ENCODE data around the gene TRPM4. TPM values are rescaled to one million over a fixed set of nuclear protein-coding genes. Genes with fewer than 3 reads are reported as not detected.
"Not testable (repeated sequence)": the region's sequence is repeated elsewhere in the genome, so short reads cannot be mapped to it uniquely, and the experiment has no call there.

Gene TRPM4
- polyA plus RNA-seq, 1 of the 3 experiments (the other 2 are of a cell fraction) = 20.6 TPM

DNA sequence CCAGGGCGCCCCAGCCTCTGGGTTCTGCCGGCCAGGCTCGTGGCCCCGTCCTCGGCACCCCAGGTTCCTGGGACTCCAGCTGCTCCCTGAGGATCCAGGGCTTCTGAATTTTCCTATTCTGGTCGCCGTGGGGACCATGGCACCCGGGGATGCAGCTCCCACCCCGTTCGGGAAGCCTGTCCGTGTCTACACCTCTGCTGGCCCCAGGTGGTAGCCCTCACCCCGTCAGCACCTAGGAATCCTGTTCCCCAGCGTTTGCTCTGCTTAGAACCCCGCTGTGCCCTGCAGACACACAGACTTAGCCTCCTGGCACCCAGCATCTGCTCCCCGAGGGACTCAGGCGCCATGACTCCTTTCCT, 37.3 kb upstream of the TRPM4 start:
- ChIA-PET POLR2A (interaction anchor here (0.6 to 0.8 kb wide), 3 partner anchors 10 to 29 kb away, joined by 3 read pairs; no protein-coding TSS in a partner anchor), CTCF (interaction anchor here (1.3 to 3.3 kb wide), 6 partner anchors 15 to 105 kb away, joined by 5 to 22 read pairs (median 9); no protein-coding TSS in a partner anchor)
- WGBS (ENCODE audit: low lambda C conversion rate) = 28% methylated on average over 8 of the region's 16 CpGs
- no peaks in the 10 kb centered on the region for H3K79me2 ChIP-seq (ENCODE audit: insufficient read depth)
- no peak for DNase-seq
- no peak overlapping the region for H3K27ac ChIP-seq (ENCODE audit: low read depth in 2 of 2, low read length in 1 of 2)
- H3K4me3 ChIP-seq (ENCODE audit: low read depth in 2 of 2, low read length in 1 of 2) = peak overlapping the region; percentile 48 to 69
- H3K4me1 ChIP-seq (ENCODE audit: control insufficient read depth in 1 of 2, insufficient read depth in 2 of 2, low read depth in 1 of 2, low read length in 1 of 2) = peaks cover 5 to 17% of the 10 kb centered on the region in 2 experiments; a peak in 1 of 4 replicates
- no peaks in the 10 kb centered on the region for H3K9me3 ChIP-seq
- TF ChIP-seq IRF3 (IDR thresholded peaks at IDR 0.05; ENCODE audit: low read depth, low read length) (no peak), EP300 (IDR thresholded peaks at IDR 0.05; ENCODE audit: borderline replicate concordance in 1 of 2, low read depth in 1 of 2, low read length in 1 of 2) (no peak)
- no peak overlapping the region for H2AFZ ChIP-seq (ENCODE audit: low read depth)
- H3K36me3 ChIP-seq (replicated peaks in 1 of 2; ENCODE audit: control insufficient read depth in 1 of 2, insufficient read depth in 2 of 2, low read length in 1 of 2) = no peaks in the 10 kb centered on the region
- no peaks in the 10 kb centered on the region for H3K9me2 ChIP-seq
- no peaks in the 10 kb centered on the region for H4K20me1 ChIP-seq (ENCODE audit: insufficient read depth)
- peaks cover 12% of the 10 kb centered on the region for H3F3A ChIP-seq (replicated peaks; ENCODE audit: insufficient read depth)
- H3K27me3 ChIP-seq (ENCODE audit: insufficient read depth) = no peaks in the 10 kb centered on the region
- H3K4me2 ChIP-seq = peak overlapping the region; percentile 98; the same call in 1 of the 2 replicates
- no peak overlapping the region for H3K9ac ChIP-seq

DNA sequence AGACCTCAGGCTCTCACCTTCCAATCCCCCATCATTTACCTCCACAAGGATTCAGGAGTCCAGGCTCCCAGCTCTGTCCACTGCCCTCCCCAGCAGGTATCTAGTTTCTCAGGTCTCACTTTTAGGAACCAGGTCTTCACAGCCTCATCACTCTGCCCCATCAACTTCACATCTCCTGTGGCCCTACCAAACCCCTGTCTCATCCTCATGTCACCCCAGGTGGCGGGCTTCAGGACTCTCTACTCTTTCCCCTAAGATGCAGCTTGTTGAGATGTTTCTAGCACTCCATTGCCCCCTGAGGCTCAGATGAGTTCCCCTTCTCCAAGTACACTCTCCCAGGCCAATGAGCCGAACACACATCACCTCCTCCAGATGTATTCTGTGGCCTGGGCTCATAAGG, 36.7 kb upstream of the TRPM4 start:
- Histone ChIP-seq H3K4me2 (no peak overlapping the region), H3K9me3 (no peaks in the 10 kb centered on the region), H3K9me2 (no peaks in the 10 kb centered on the region), H4K20me1 (ENCODE audit: insufficient read depth) (no peaks in the 10 kb centered on the region), H3K79me2 (ENCODE audit: insufficient read depth) (no peaks in the 10 kb centered on the region), H3K27me3 (ENCODE audit: insufficient read depth) (no peaks in the 10 kb centered on the region), H2AFZ (ENCODE audit: low read depth) (no peak overlapping the region), H3K36me3 (replicated peaks in 1 of 2; ENCODE audit: control insufficient read depth in 1 of 2, insufficient read depth in 2 of 2, low read length in 1 of 2) (no peaks in the 10 kb centered on the region), H3K4me1 (ENCODE audit: control insufficient read depth in 1 of 2, insufficient read depth in 2 of 2, low read depth in 1 of 2, low read length in 1 of 2) (peaks cover 5 to 17% of the 10 kb centered on the region in 2 experiments; a peak in 1 of 4 replicates), H3F3A (replicated peaks; ENCODE audit: insufficient read depth) (peaks cover 9% of the 10 kb centered on the region), H3K27ac (ENCODE audit: low read depth in 2 of 2, low read length in 1 of 2) (no peak overlapping the region), H3K4me3 (ENCODE audit: low read depth in 2 of 2, low read length in 1 of 2) (no peak overlapping the region), H3K9ac (no peak overlapping the region)
- CTCF ChIA-PET = interaction anchor here (0.7 to 3.3 kb wide), 8 partner anchors 15 to 104 kb away, joined by 4 to 22 read pairs (median 5); no protein-coding TSS in a partner anchor
- 82% methylated on average over 2 of the region's 2 CpGs for WGBS (ENCODE audit: low lambda C conversion rate)
- TF ChIP-seq RAD21 (IDR thresholded peaks at IDR 0.05; ENCODE audit: low read length) = no peak
- TF ChIP-seq NRF1 (IDR thresholded peaks at IDR 0.05; ENCODE audit: low read depth, low read length) = no peak
- TF ChIP-seq ELF1 (IDR thresholded peaks at IDR 0.05) = no peak
- TF ChIP-seq, protein P1, sequence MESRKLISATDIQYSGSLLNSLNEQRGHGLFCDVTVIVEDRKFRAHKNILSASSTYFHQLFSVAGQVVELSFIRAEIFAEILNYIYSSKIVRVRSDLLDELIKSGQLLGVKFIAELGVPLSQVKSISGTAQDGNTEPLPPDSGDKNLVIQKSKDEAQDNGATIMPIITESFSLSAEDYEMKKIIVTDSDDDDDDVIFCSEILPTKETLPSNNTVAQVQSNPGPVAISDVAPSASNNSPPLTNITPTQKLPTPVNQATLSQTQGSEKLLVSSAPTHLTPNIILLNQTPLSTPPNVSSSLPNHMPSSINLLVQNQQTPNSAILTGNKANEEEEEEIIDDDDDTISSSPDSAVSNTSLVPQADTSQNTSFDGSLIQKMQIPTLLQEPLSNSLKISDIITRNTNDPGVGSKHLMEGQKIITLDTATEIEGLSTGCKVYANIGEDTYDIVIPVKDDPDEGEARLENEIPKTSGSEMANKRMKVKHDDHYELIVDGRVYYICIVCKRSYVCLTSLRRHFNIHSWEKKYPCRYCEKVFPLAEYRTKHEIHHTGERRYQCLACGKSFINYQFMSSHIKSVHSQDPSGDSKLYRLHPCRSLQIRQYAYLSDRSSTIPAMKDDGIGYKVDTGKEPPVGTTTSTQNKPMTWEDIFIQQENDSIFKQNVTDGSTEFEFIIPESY (IDR thresholded peaks at IDR 0.05; ENCODE audit: borderline replicate concordance, low read depth) = no peak
- TF ChIP-seq CTCF (IDR thresholded peaks at IDR 0.05) = no peak
- TF ChIP-seq FOXJ3 (CRISPR knock-in tag; IDR thresholded peaks at IDR 0.05) = no peak
- no peak for TF ChIP-seq TAF1 (IDR thresholded peaks at IDR 0.05; ENCODE audit: borderline replicate concordance, low read depth, low read length)
- TF ChIP-seq NFIC (IDR thresholded peaks at IDR 0.05; ENCODE audit: borderline replicate concordance) = no peak
- TF ChIP-seq POLR2AphosphoS5 (IDR thresholded peaks at IDR 0.05; ENCODE audit: low read depth, low read length) = no peak
- no peak for TF ChIP-seq GATA2 (CRISPR knock-in tag; IDR thresholded peaks at IDR 0.05)
- TF ChIP-seq MXI1 (IDR thresholded peaks at IDR 0.05; ENCODE audit: low read depth, low read length) = no peak
- no peak for TF ChIP-seq SIN3A (IDR thresholded peaks at IDR 0.05; ENCODE audit: borderline replicate concordance, low read depth, low read length)
- TF ChIP-seq PBX3 (IDR thresholded peaks at IDR 0.05) = no peak
- TF ChIP-seq CHD2 (IDR thresholded peaks at IDR 0.05; ENCODE audit: low read length, partially characterized antibody) = no peak
- no peak for TF ChIP-seq SMC3 (IDR thresholded peaks at IDR 0.05; ENCODE audit: low read depth, low read length)
- no peak for DNase-seq
- POLR2A ChIA-PET = interaction anchor here (0.6 to 0.8 kb wide), 2 partner anchors 10 to 29 kb away, joined by 3 read pairs; no protein-coding TSS in a partner anchor

- H3K36me3 ChIP-seq (replicated peaks in 1 of 2; ENCODE audit: control insufficient read depth in 1 of 2, insufficient read depth in 2 of 2, low read length in 1 of 2); H3K9ac ChIP-seq; H3F3A ChIP-seq (replicated peaks; ENCODE audit: insufficient read depth); H3K27me3 ChIP-seq (ENCODE audit: insufficient read depth); H3K9me3 ChIP-seq; H3K4me3 ChIP-seq (ENCODE audit: low read depth in 2 of 2, low read length in 1 of 2); H3K4me2 ChIP-seq; H2AFZ ChIP-seq (ENCODE audit: low read depth); H3K79me2 ChIP-seq (ENCODE audit: insufficient read depth); DNase-seq; H4K20me1 ChIP-seq (ENCODE audit: insufficient read depth); POLR2A ChIA-PET; H3K27ac ChIP-seq (ENCODE audit: low read depth in 2 of 2, low read length in 1 of 2); H3K9me2 ChIP-seq: not testable (repeated sequence)
- CTCF ChIA-PET = interaction anchor here (1.3 to 3.3 kb wide), 5 partner anchors 16 to 77 kb away, joined by 5 to 22 read pairs (median 13); no protein-coding TSS in a partner anchor
- WGBS (ENCODE audit: low lambda C conversion rate) = 87% methylated on average over 10 of the region's 10 CpGs
- peaks cover 5 to 17% of the 10 kb centered on the region in 2 experiments; a peak in 1 of 4 replicates for H3K4me1 ChIP-seq (ENCODE audit: control insufficient read depth in 1 of 2, insufficient read depth in 2 of 2, low read depth in 1 of 2, low read length in 1 of 2)
Measured at GRCh38 chr19:49121841-49122240, 35.8 kb upstream of the TRPM4 start.

All from SK-N-SH (cell line).